HG02623 (cell line): Measurements from ENCODE around the gene ZNF648.
"Not testable (repeated sequence)": the region's sequence is repeated elsewhere in the genome, so short reads cannot be mapped to it uniquely, and the experiment has no call there.

Source experiments
- ATAC-seq: cut with Tn5 transposase; IDR thresholded peaks from one replicate; pipeline ENCODE4 v1.9.1; 2021; ENCODE audit warnings: moderate library complexity; ENCODE audit not compliant: unreplicated experiment

The ZNF648 gene

GRCh38 chr1:182071924-182072323, 10.4 kb upstream of the ZNF648 start:
- no peak for ATAC-seq

GRCh38 chr1:182069028-182069466, 7.5 kb upstream of the ZNF648 start:
- peak; percentile 53 for ATAC-seq

- no peak for ATAC-seq
These were observed 5.4 kb upstream of the ZNF648 start for GRCh38 chr1:182066934-182067333.

GRCh38 chr1:182065126-182065845, 3.8 kb upstream of the ZNF648 start:
- no peak for ATAC-seq

- ATAC-seq, result no peak
These were observed 3.1 kb upstream of the ZNF648 start for GRCh38 chr1:182064611-182065010.

- no peak for ATAC-seq
These were observed 711 bp upstream of the ZNF648 start for GRCh38 chr1:182062223-182062622.

GRCh38 chr1:182060877-182061276, 635 bp downstream of the ZNF648 start:
- ATAC-seq, result no peak

- ATAC-seq, result no peak
These were observed 1.6 kb downstream of the ZNF648 start for GRCh38 chr1:182059936-182060335.

GRCh38 chr1:182056601-182057366, 4.7 kb downstream of the ZNF648 start:
- ATAC-seq, result no peak

- no peak for ATAC-seq
These were observed 6.7 kb downstream of the ZNF648 start for GRCh38 chr1:182054698-182055326.

- ATAC-seq, result no peak
These were observed 9.2 kb downstream of the ZNF648 start for GRCh38 chr1:182052355-182052754.

- ATAC-seq, result no peak
These were observed 9.6 kb downstream of the ZNF648 start for GRCh38 chr1:182051938-182052337.

GRCh38 chr1:182050481-182051448, 10.7 kb downstream of the ZNF648 start:
- no peak for ATAC-seq

- no peak for ATAC-seq
These were observed 12.9 kb downstream of the ZNF648 start for GRCh38 chr1:182048562-182048961.

- no peak for ATAC-seq
These were observed 14.7 kb downstream of the ZNF648 start for GRCh38 chr1:182046763-182047162.

GRCh38 chr1:182045481-182045880, 16.0 kb downstream of the ZNF648 start:
- ATAC-seq, result not testable (repeated sequence)

- ATAC-seq, result no peak
These were observed 19.9 kb downstream of the ZNF648 start for GRCh38 chr1:182041615-182042014.

GRCh38 chr1:182038220-182038619, 23.3 kb downstream of the ZNF648 start:
- ATAC-seq, result no peak

- ATAC-seq, result no peak
These were observed 26.3 kb downstream of the ZNF648 start for GRCh38 chr1:182035097-182035770.

- ATAC-seq, result no peak
These were observed 29.3 kb downstream of the ZNF648 start for GRCh38 chr1:182032251-182032650.
